Measurements from ENCODE around the gene CHID1. TPM values are rescaled to one million over a fixed set of nuclear protein-coding genes. Genes with fewer than 3 reads are reported as not detected.

Gene CHID1
- total RNA-seq, 1 donor from 2014 or later, result 74.6 TPM

DNA sequence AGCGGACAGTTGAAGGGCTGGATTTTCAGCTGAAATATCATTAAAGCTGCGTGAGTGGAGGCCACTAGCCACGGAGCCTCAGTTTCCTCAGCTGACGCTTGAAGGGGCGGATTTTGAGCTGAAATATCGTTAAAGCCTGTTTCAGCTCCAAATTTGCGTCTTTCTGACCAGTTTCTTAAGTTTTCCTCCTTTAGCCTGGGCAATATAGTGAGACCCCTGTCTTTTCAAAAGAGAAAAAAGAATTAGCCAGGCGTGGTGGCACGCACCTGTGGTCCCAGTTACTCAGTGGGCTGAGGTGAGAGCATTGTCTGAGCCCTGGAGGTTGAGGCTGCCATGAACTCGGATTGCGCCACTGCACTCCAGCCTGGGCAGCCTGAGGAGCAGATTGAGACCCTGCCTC lies 18.8 kb upstream of the CHID1 start:
- no peaks in the 10 kb centered on the region for H3K27me3 ChIP-seq (ENCODE audit: insufficient read depth, low read length)
- no peak overlapping the region for H3K9ac ChIP-seq (ENCODE audit: low read length)
- peaks cover 3% of the 10 kb centered on the region for H3K36me3 ChIP-seq (ENCODE audit: insufficient read depth, low read length)
- Mint-ChIP-seq H3K36me3 (ENCODE audit: low read depth, unreplicated experiment) (peaks cover 2% of the 10 kb centered on the region), H3K4me1 (ENCODE audit: low read depth, unreplicated experiment) (peaks cover 26% of the 10 kb centered on the region), H3K27ac (ENCODE audit: unreplicated experiment) (no peak overlapping the region), H3K27me3 (ENCODE audit: low read depth, unreplicated experiment) (no peaks in the 10 kb centered on the region), H3K9me3 (ENCODE audit: unreplicated experiment) (no peaks in the 10 kb centered on the region), H3K4me3 (ENCODE audit: unreplicated experiment) (no peak overlapping the region)
- no peak for FAIRE-seq
- no peak overlapping the region for H3K4me3 ChIP-seq (ENCODE audit: insufficient read depth, low read depth, low read length)
- H2AFZ ChIP-seq (ENCODE audit: low read depth, low read length), result no peak overlapping the region
- peaks cover 80% of the 10 kb centered on the region for H4K20me1 ChIP-seq (ENCODE audit: insufficient read depth, low read length)
- no peak overlapping the region for H3K4me2 ChIP-seq (ENCODE audit: low read length)
- no peak for DNase-seq (ENCODE audit: low read depth)
- no peaks in the 10 kb centered on the region for H3K4me1 ChIP-seq (ENCODE audit: insufficient read depth, low read length)
- H3K27ac ChIP-seq (ENCODE audit: low read depth, low read length), result no peak overlapping the region
- H3K79me2 ChIP-seq (ENCODE audit: insufficient read depth, low read length), result peaks cover 80% of the 10 kb centered on the region
- TF ChIP-seq, protein P1, sequence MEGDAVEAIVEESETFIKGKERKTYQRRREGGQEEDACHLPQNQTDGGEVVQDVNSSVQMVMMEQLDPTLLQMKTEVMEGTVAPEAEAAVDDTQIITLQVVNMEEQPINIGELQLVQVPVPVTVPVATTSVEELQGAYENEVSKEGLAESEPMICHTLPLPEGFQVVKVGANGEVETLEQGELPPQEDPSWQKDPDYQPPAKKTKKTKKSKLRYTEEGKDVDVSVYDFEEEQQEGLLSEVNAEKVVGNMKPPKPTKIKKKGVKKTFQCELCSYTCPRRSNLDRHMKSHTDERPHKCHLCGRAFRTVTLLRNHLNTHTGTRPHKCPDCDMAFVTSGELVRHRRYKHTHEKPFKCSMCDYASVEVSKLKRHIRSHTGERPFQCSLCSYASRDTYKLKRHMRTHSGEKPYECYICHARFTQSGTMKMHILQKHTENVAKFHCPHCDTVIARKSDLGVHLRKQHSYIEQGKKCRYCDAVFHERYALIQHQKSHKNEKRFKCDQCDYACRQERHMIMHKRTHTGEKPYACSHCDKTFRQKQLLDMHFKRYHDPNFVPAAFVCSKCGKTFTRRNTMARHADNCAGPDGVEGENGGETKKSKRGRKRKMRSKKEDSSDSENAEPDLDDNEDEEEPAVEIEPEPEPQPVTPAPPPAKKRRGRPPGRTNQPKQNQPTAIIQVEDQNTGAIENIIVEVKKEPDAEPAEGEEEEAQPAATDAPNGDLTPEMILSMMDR (IDR thresholded peaks at IDR 0.05; ENCODE audit: insufficient read depth, low read depth, low read length), result no peak
- TF ChIP-seq EZH2 (IDR thresholded peaks at IDR 0.05; ENCODE audit: insufficient read depth, low read length), result no peak
- no peaks in the 10 kb centered on the region for H3K9me3 ChIP-seq (ENCODE audit: insufficient read depth, low read depth, low read length)

DNA sequence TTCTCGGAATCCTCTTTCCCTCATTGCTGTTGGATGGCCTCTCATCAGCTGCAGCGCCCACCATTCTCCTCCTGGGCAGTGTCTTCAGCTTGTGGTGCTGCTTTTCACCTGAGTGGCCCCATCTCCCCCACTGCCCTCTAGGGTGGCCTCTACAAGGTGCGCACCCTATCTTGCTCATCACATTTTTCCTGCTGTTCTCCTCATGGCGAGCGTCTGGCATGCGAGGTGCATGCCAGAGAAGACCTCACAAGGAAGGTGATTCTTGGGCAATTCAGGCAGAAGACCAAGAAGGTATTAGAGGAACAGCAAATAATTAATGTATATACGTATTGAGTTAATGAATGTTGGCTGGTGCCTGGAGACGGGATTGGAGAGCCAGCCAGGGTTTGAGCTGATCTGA lies 18.2 kb upstream of the CHID1 start:
- no peaks in the 10 kb centered on the region for H3K27me3 Mint-ChIP-seq (ENCODE audit: low read depth, unreplicated experiment)
- H3K9ac ChIP-seq (ENCODE audit: low read length), result no peak overlapping the region
- H3K36me3 Mint-ChIP-seq (ENCODE audit: low read depth, unreplicated experiment), result peaks cover 2% of the 10 kb centered on the region
- FAIRE-seq (no peak), DNase-seq (ENCODE audit: low read depth) (no peak)
- H3K27ac Mint-ChIP-seq (ENCODE audit: unreplicated experiment), result no peak overlapping the region
- no peak overlapping the region for H3K4me3 Mint-ChIP-seq (ENCODE audit: unreplicated experiment)
- TF ChIP-seq, protein P1 (IDR thresholded peaks at IDR 0.05; ENCODE audit: insufficient read depth, low read depth, low read length), result no peak
- no peak for TF ChIP-seq EZH2 (IDR thresholded peaks at IDR 0.05; ENCODE audit: insufficient read depth, low read length)
- H3K4me1 Mint-ChIP-seq (ENCODE audit: low read depth, unreplicated experiment), result peaks cover 26% of the 10 kb centered on the region
- peaks cover 74% of the 10 kb centered on the region for H4K20me1 ChIP-seq (ENCODE audit: insufficient read depth, low read length)
- no peak overlapping the region for H3K27ac ChIP-seq (ENCODE audit: low read depth, low read length)
- no peaks in the 10 kb centered on the region for H3K4me1 ChIP-seq (ENCODE audit: insufficient read depth, low read length)
- H3K27me3 ChIP-seq (ENCODE audit: insufficient read depth, low read length), result no peaks in the 10 kb centered on the region
- H3K4me3 ChIP-seq (ENCODE audit: insufficient read depth, low read depth, low read length), result no peak overlapping the region
- H3K9me3 Mint-ChIP-seq (ENCODE audit: unreplicated experiment), result no peaks in the 10 kb centered on the region
- no peak overlapping the region for H2AFZ ChIP-seq (ENCODE audit: low read depth, low read length)
- H3K79me2 ChIP-seq (ENCODE audit: insufficient read depth, low read length), result peaks cover 74% of the 10 kb centered on the region
- H3K9me3 ChIP-seq (ENCODE audit: insufficient read depth, low read depth, low read length), result no peaks in the 10 kb centered on the region
- peaks cover 3% of the 10 kb centered on the region for H3K36me3 ChIP-seq (ENCODE audit: insufficient read depth, low read length)
- H3K4me2 ChIP-seq (ENCODE audit: low read length), result no peak overlapping the region

DNA sequence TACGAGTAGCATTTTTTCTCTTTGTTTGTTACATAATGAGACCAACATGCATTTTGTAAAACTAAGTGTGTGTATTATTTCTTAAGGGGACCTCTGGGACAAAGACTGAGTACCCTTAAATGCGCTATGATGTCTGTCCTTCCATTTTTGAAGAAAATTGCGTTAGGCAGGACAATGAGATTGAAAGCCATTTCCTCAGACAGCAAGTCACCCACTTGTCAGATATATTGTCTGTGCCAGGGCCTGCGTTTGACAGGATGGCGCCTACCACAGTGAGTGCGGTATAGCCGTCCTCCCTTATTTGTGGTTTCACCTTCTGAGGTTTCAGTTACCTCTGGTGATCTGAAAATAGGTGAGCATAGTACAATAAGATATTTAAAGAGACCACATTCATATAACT lies 17.3 kb upstream of the CHID1 start:
- Mint-ChIP-seq H3K4me1 (ENCODE audit: low read depth, unreplicated experiment) (peaks cover 19% of the 10 kb centered on the region), H3K36me3 (ENCODE audit: low read depth, unreplicated experiment) (peaks cover 2% of the 10 kb centered on the region), H3K4me3 (ENCODE audit: unreplicated experiment) (no peak overlapping the region), H3K27ac (ENCODE audit: unreplicated experiment) (peak overlapping the region; percentile 26), H3K27me3 (ENCODE audit: low read depth, unreplicated experiment) (no peaks in the 10 kb centered on the region), H3K9me3 (ENCODE audit: unreplicated experiment) (no peaks in the 10 kb centered on the region)
- Histone ChIP-seq H3K27me3 (ENCODE audit: insufficient read depth, low read length) (no peaks in the 10 kb centered on the region), H3K9me3 (ENCODE audit: insufficient read depth, low read depth, low read length) (no peaks in the 10 kb centered on the region), H3K4me2 (ENCODE audit: low read length) (no peak overlapping the region), H4K20me1 (ENCODE audit: insufficient read depth, low read length) (peaks cover 65% of the 10 kb centered on the region), H3K4me3 (ENCODE audit: insufficient read depth, low read depth, low read length) (no peak overlapping the region), H3K36me3 (ENCODE audit: insufficient read depth, low read length) (peaks cover 3% of the 10 kb centered on the region), H2AFZ (ENCODE audit: low read depth, low read length) (no peak overlapping the region), H3K4me1 (ENCODE audit: insufficient read depth, low read length) (no peaks in the 10 kb centered on the region), H3K9ac (ENCODE audit: low read length) (no peak overlapping the region), H3K79me2 (ENCODE audit: insufficient read depth, low read length) (peaks cover 65% of the 10 kb centered on the region), H3K27ac (ENCODE audit: low read depth, low read length) (no peak overlapping the region)
- TF ChIP-seq EZH2 (IDR thresholded peaks at IDR 0.05; ENCODE audit: insufficient read depth, low read length), result no peak
- TF ChIP-seq, protein P1 (IDR thresholded peaks at IDR 0.05; ENCODE audit: insufficient read depth, low read depth, low read length), result no peak
- DNase-seq (ENCODE audit: low read depth) (no peak), FAIRE-seq (no peak)

All from astrocyte (in vitro differentiated cells and primary cell).